K562 (cell line): Measurements from ENCODE around the gene PARD3. TPM values are rescaled to one million over a fixed set of nuclear protein-coding genes. Genes with fewer than 3 reads are reported as not detected.

Experiments used
- ATAC-seq: fragments of 200-7000 bp; cut with Tn5 transposase; 3 replicates; pipeline ENCODE4 v1.9.1; 2020; ENCODE audit warnings: moderate library complexity
- BruUV-seq: library from RNA; stranded (reverse); fragments of 400-500 nt; replicated peaks from 2 replicates; lab custom pipeline; 2021; lab: Mats Ljungman, UMichigan
- CTCF ChIA-PET: fragments of 300-600 bp; formaldehyde crosslinking; extraction: SDS; loops from one replicate; lab custom pipeline; 2021; ENCODE audit warnings: low intra/inter-chr PET ratio; lab: Yijun Ruan, JAX
- POLR2A ChIA-PET: fragments of 300-600, 350-650 bp; sonication (Branson Sonifier 250); formaldehyde crosslinking; extraction: SDS; loops from one replicate; lab custom pipeline; 2021; ENCODE audit warnings: antibody characterized with exemption, inconsistent platforms; lab: Yijun Ruan, JAX
- DNase-seq, 4 experiments: peaks; one replicate each; pipeline versions ENCODE4 v3.0.0 to v3.0.0-alpha.2; 2011 to 2018; ENCODE audit warnings: low spot score in 3 of 4, mixed read lengths in 3 of 4; ENCODE audit errors: extremely low read depth in 1 of 4
- FAIRE-seq: peaks from 2 replicates; lab custom pipeline; 2011; peaks lifted over from hg19 to GRCh38; lab: Jason Lieb, UNC
- H2AFZ ChIP-seq: 2 replicates; pipeline ENCODE4 v1.6.0; 2011; ENCODE audit warnings: low read depth, low read length, control low read depth, inconsistent platforms
- H3K27ac ChIP-seq: fragments of 200-600 bp; 3 replicates; pipeline ENCODE4 v1.8.0; 2011; ENCODE audit warnings: low read depth, mild to moderate bottlenecking, control low read depth, inconsistent platforms, low read length, moderate library complexity, mixed read lengths; ENCODE audit errors: extremely low read depth
- H3K27me3 ChIP-seq, 2 experiments: fragments of 300-600 bp in 1 of 2; 2 replicates in 1 of 2; 3 replicates in 1 of 2; pipeline versions ENCODE4 v1.6.0 to v1.8.0; 2011; ENCODE audit warnings: inconsistent platforms in 2 of 2, low read length in 2 of 2, mild to moderate bottlenecking in 1 of 2, mixed read lengths in 1 of 2, moderate library complexity in 1 of 2; ENCODE audit not compliant: control insufficient read depth in 2 of 2, insufficient read depth in 2 of 2
- H3K36me3 ChIP-seq: fragments of 300-600 bp; 3 replicates; pipeline ENCODE4 v1.8.0; 2011; ENCODE audit warnings: mild to moderate bottlenecking, low read length, inconsistent platforms; ENCODE audit not compliant: control insufficient read depth, insufficient read depth
- H3K4me1 ChIP-seq, 2 experiments: fragments of 200-600 bp in 1 of 2; replicated peaks in 1 of 2; 2 replicates in 1 of 2; 3 replicates in 1 of 2; pipeline versions ENCODE4 v1.5.1 to v1.8.0; 2011; ENCODE audit warnings: inconsistent platforms in 2 of 2, low read length in 2 of 2, mild to moderate bottlenecking in 1 of 2, mixed read lengths in 1 of 2, moderate library complexity in 1 of 2; ENCODE audit not compliant: control insufficient read depth in 2 of 2, insufficient read depth in 2 of 2
- H3K4me2 ChIP-seq: 2 replicates; pipeline ENCODE4 v1.6.1; 2011; ENCODE audit warnings: low read length, control low read depth, inconsistent platforms, mixed read lengths; ENCODE audit not compliant: insufficient read depth
- H3K4me3 ChIP-seq: fragments of 200-600 bp; sonication (generic), shearing (Covaris generic); 2 replicates; pipeline ENCODE4 v1.5.1; 2016; ENCODE audit warnings: control low read depth, inconsistent platforms
- H3K79me2 ChIP-seq: fragments of 200-600 bp; 3 replicates; pipeline ENCODE4 v1.8.0; 2011; ENCODE audit warnings: low read length, inconsistent platforms; ENCODE audit not compliant: control insufficient read depth, insufficient read depth
- H3K9ac ChIP-seq, 2 experiments: 2 replicates each; pipeline versions ENCODE4 v1.6.0 to v1.6.1; 2011; ENCODE audit warnings: low read depth in 2 of 2, low read length in 2 of 2, control low read depth in 1 of 2, inconsistent platforms in 1 of 2, mild to moderate bottlenecking in 1 of 2, mixed read lengths in 1 of 2; ENCODE audit not compliant: insufficient read depth in 1 of 2
- H3K9me1 ChIP-seq: one replicate; pipeline ENCODE4 v1.6.0; 2011; ENCODE audit warnings: inconsistent platforms, mild to moderate bottlenecking, low read length, moderate library complexity; ENCODE audit not compliant: control insufficient read depth, insufficient read depth
- H3K9me3 ChIP-seq: replicated peaks from 2 replicates; pipeline ENCODE4 v1.5.1; 2011; ENCODE audit warnings: low read depth, low read length, inconsistent platforms; ENCODE audit not compliant: control insufficient read depth, insufficient read depth
- H4K20me1 ChIP-seq: replicated peaks from 2 replicates; pipeline ENCODE4 v1.6.1; 2011; ENCODE audit warnings: low read length, inconsistent platforms, mixed read lengths; ENCODE audit not compliant: control insufficient read depth, insufficient read depth
- BMI1 ChIP-seq: fragments of 150-350 bp; IDR thresholded peaks from 2 replicates; pipeline ENCODE4 v1.6.1; 2014; ENCODE audit warnings: low read length
- CREM ChIP-seq: IDR thresholded peaks from 2 replicates; pipeline ENCODE4 v1.6.1; 2014; ENCODE audit warnings: antibody characterized with exemption, low read depth
- HLTF ChIP-seq: fragments of 450-650 bp; IDR thresholded peaks from 2 replicates; pipeline ENCODE4 v1.6.1; 2016
- KLF1 ChIP-seq: fragments of 450-650 bp; IDR thresholded peaks from 2 replicates; pipeline ENCODE4 v1.6.1; 2016; ENCODE audit warnings: missing genetic modification characterization, missing compliant biosample characterization
- MAFK ChIP-seq: IDR thresholded peaks from 2 replicates; pipeline ENCODE4 v1.6.1; 2011; ENCODE audit warnings: low read length, improper control_type of control experiment
- PTBP1 ChIP-seq: fragments of 200-400 bp; formaldehyde crosslinking; IDR thresholded peaks from 2 replicates; pipeline ENCODE4 v1.6.1; 2017; ENCODE audit warnings: low read depth, low read length
- whole genome bisulfite sequencing: fragments of 100-300 bp; shearing (Covaris generic); methylation state at CpG from one replicate; pipeline ENCODE4 v1.1.6; 2016; ENCODE audit warnings: low coverage, mixed read lengths; ENCODE audit not compliant: insufficient coverage; ENCODE audit errors: missing lambda C conversion rate; 5-methylcytosine and 5-hydroxymethylcytosine counted together
- in situ Hi-C: fragments of 300-500 bp; cut with MboI; formaldehyde crosslinking; loops from 4 replicates; pipeline ENCODE4 v1.15.0; 2018; ENCODE audit warnings: inconsistent platforms, mixed read lengths
- intact Hi-C: fragments of 100-400 bp; cut with micrococcal nuclease; formaldehyde crosslinking; loops from 2 replicates; pipeline ENCODE4 v1.14.2; 2022
- polyA plus RNA-seq, 8 experiments: library from polyadenylated mRNA; depleted of rRNA in 4 of 8; stranded (reverse) in 5 of 8; unstranded in 3 of 8; fragments of >200 nt; fragmentation: Nextera tagmentation in 2 of 8; fragmentation: Illumina TruSeq in 1 of 8; extraction: Ambion mirVana in 2 of 8; extraction: Trizol in 1 of 8; gene quantifications; 2 replicates each; pipeline versions ENCODE4 v1.2.1 to v1.2.3, GENCODE V29; 2011 to 2014; ENCODE audit warnings: inconsistent platforms in 1 of 8, missing spikeins in 1 of 8
- total RNA-seq, 7 experiments: library from RNA; depleted of rRNA in 6 of 7; stranded (reverse); fragments of >200 nt in 6 of 7; fragmentation: Illumina TruSeq in 2 of 7; extraction: Trizol in 2 of 7; gene quantifications; 2 replicates each; pipeline versions ENCODE4 v1.2.1 to v1.2.3, GENCODE V29; 2011 to 2021; ENCODE audit warnings: low replicate concordance in 1 of 7
- TF ChIP-seq, protein P1 (sequence below): sonication (generic); formaldehyde crosslinking; IDR thresholded peaks from 2 replicates; pipeline ENCODE4 v1.8.0; 2023; ENCODE audit warnings: missing genetic modification reagents, mild to moderate bottlenecking, borderline replicate concordance
- TF ChIP-seq, protein P2 (sequence below): fragments of 450-650 bp; IDR thresholded peaks from 2 replicates; pipeline ENCODE4 v1.6.1; 2016; ENCODE audit warnings: borderline replicate concordance

The PARD3 gene
- total and polyA plus RNA-seq, 9 of the 15 experiments (the other 6 are each of a cell fraction or from before 2014, with no cell fraction given), result 2.7 to 11.7 (median 7.7) TPM

DNA sequence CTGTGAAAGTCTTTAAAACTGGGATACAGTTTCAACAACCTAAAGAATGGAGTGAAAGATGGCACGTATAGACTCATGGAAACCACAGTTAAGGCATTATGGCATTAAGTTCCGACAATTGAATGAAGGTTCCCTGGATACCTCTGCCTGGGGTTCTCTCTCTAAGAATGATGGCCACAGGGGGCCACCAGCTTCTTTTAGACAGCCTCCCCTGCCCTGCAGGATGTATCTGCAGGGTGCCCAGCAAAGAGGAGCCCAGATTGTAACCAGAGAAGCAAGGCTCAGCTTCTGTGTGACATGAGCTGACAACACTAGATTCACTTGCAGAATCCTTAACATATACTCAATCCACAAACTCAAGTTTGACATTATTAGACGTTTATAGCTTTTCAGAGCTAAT lies 645.4 kb downstream of the PARD3 start (continued):
- TF ChIP-seq, protein P1, sequence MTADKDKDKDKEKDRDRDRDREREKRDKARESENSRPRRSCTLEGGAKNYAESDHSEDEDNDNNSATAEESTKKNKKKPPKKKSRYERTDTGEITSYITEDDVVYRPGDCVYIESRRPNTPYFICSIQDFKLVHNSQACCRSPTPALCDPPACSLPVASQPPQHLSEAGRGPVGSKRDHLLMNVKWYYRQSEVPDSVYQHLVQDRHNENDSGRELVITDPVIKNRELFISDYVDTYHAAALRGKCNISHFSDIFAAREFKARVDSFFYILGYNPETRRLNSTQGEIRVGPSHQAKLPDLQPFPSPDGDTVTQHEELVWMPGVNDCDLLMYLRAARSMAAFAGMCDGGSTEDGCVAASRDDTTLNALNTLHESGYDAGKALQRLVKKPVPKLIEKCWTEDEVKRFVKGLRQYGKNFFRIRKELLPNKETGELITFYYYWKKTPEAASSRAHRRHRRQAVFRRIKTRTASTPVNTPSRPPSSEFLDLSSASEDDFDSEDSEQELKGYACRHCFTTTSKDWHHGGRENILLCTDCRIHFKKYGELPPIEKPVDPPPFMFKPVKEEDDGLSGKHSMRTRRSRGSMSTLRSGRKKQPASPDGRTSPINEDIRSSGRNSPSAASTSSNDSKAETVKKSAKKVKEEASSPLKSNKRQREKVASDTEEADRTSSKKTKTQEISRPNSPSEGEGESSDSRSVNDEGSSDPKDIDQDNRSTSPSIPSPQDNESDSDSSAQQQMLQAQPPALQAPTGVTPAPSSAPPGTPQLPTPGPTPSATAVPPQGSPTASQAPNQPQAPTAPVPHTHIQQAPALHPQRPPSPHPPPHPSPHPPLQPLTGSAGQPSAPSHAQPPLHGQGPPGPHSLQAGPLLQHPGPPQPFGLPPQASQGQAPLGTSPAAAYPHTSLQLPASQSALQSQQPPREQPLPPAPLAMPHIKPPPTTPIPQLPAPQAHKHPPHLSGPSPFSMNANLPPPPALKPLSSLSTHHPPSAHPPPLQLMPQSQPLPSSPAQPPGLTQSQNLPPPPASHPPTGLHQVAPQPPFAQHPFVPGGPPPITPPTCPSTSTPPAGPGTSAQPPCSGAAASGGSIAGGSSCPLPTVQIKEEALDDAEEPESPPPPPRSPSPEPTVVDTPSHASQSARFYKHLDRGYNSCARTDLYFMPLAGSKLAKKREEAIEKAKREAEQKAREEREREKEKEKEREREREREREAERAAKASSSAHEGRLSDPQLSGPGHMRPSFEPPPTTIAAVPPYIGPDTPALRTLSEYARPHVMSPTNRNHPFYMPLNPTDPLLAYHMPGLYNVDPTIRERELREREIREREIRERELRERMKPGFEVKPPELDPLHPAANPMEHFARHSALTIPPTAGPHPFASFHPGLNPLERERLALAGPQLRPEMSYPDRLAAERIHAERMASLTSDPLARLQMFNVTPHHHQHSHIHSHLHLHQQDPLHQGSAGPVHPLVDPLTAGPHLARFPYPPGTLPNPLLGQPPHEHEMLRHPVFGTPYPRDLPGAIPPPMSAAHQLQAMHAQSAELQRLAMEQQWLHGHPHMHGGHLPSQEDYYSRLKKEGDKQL (CRISPR knock-in tag), result no peak
- TF ChIP-seq KLF1, result no peak
- TF ChIP-seq, all 486 proteins: peak for 0

DNA sequence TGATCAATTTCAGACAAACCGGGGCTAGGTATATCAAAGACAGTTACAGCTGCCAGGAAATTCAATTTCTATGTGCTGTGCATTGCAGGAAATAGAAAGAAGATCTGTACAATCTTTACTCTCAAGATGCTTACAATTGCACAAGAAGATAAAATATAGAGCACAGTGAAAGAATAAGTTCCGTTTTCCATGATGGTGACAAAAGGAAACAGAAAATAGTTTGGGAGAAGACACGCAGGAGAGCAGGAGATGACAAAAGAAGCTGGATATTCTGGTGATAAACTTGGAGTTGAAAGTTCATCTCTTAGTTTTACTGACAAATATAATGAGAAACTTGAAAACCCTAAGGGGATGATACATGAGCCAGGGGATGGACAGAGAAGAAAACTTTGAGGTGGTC lies 646.0 kb downstream of the PARD3 start:
- ChIA-PET POLR2A (interaction anchor here (0.7 kb wide), 1 partner anchor 483 kb away, joined by 3 read pairs; no protein-coding TSS in a partner anchor), CTCF (no interaction called here)
- DNase-seq, result no peak
- Histone ChIP-seq H3K4me2 (no peak overlapping the region), H3K79me2 (no peaks in the 10 kb centered on the region), H2AFZ (no peak overlapping the region), H3K4me3 (no peak overlapping the region), H4K20me1 (no peaks in the 10 kb centered on the region), H3K4me1 (no peaks in the 10 kb centered on the region), H3K9me1 (no peaks in the 10 kb centered on the region), H3K9me3 (no peaks in the 10 kb centered on the region), H3K27ac (no peak overlapping the region), H3K36me3 (no peaks in the 10 kb centered on the region), H3K27me3 (peaks cover 0 to 3% of the 10 kb centered on the region in 2 experiments; a peak in 1 of 5 replicates), H3K9ac (no peak overlapping the region)
- TF ChIP-seq PTBP1, result no peak
- TF ChIP-seq MAFK, result no peak
- TF ChIP-seq, protein P2, sequence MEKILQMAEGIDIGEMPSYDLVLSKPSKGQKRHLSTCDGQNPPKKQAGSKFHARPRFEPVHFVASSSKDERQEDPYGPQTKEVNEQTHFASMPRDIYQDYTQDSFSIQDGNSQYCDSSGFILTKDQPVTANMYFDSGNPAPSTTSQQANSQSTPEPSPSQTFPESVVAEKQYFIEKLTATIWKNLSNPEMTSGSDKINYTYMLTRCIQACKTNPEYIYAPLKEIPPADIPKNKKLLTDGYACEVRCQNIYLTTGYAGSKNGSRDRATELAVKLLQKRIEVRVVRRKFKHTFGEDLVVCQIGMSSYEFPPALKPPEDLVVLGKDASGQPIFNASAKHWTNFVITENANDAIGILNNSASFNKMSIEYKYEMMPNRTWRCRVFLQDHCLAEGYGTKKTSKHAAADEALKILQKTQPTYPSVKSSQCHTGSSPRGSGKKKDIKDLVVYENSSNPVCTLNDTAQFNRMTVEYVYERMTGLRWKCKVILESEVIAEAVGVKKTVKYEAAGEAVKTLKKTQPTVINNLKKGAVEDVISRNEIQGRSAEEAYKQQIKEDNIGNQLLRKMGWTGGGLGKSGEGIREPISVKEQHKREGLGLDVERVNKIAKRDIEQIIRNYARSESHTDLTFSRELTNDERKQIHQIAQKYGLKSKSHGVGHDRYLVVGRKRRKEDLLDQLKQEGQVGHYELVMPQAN, result no peak
- TF ChIP-seq CREM, result no peak
- no peak for TF ChIP-seq HLTF
- no peak for TF ChIP-seq BMI1
- BruUV-seq, result no TSS peak
- 0% methylated on average over 3 of the region's 3 CpGs for WGBS
- no peak for FAIRE-seq
- no peak for ATAC-seq
- intact Hi-C loops, result no loop called here
- in situ Hi-C loops, result no loop called here
